CD4-positive, alpha-beta memory T cell (primary cell): ENCODE data around the gene DENND2A. TPM values are rescaled to one million over a fixed set of nuclear protein-coding genes. Genes with fewer than 3 reads are reported as not detected.
"Not testable (repeated sequence)": the region's sequence is repeated elsewhere in the genome, so short reads cannot be mapped to it uniquely, and the experiment has no call there.

ENCODE experiments used
- CTCF ChIA-PET: fragments of 350-600 bp; sonication (Branson Sonifier 250); formaldehyde crosslinking; loops from one replicate; lab custom pipeline; 2021; ENCODE audit warnings: inconsistent platforms; ENCODE audit not compliant: partially characterized antibody; lab: Charles Lee
- POLR2A ChIA-PET: fragments of 350-600 bp; sonication (Branson Sonifier 250); formaldehyde crosslinking; loops from one replicate; lab custom pipeline; 2021; ENCODE audit not compliant: partially characterized antibody; lab: Charles Lee
- DNase-seq, 5 donors: peaks; one replicate each; pipeline versions ENCODE4 v3.0.0 to v3.0.0-alpha.2; 2020 to 2022; ENCODE audit warnings: mixed read lengths in 1 of 5
- H3K27ac ChIP-seq: one replicate; pipeline ENCODE4 v1.7.0; 2013; ENCODE audit warnings: low read depth, low read length
- H3K27me3 ChIP-seq: 2 replicates; pipeline ENCODE4 v1.7.0; 2013; ENCODE audit warnings: mild to moderate bottlenecking, low read length, moderate library complexity; ENCODE audit not compliant: insufficient read depth
- H3K36me3 ChIP-seq: 2 replicates; pipeline ENCODE4 v1.7.0; 2013; ENCODE audit warnings: mild to moderate bottlenecking, low read length, moderate library complexity; ENCODE audit not compliant: insufficient read depth
- H3K4me1 ChIP-seq: 2 replicates; pipeline ENCODE4 v1.7.0; 2013; ENCODE audit warnings: mild to moderate bottlenecking, low read length, moderate library complexity; ENCODE audit not compliant: insufficient read depth
- H3K4me3 ChIP-seq, 2 donors: one replicate each; pipeline ENCODE4 v1.7.0; 2013; ENCODE audit warnings: low read length in 2 of 2, mild to moderate bottlenecking in 1 of 2
- H3K9me3 ChIP-seq, 2 donors: one replicate each; pipeline ENCODE4 v1.7.0; 2013; ENCODE audit warnings: low read length in 2 of 2, control low read depth in 1 of 2; ENCODE audit not compliant: control insufficient read depth in 1 of 2
- H3K27ac Mint-ChIP-seq, 7 donors: one replicate each; pipeline ENCODE4 v1.8.0; 2020 to 2021; ENCODE audit warnings: mixed read lengths in 7 of 7, mild to moderate bottlenecking in 6 of 7, inconsistent platforms in 3 of 7, moderate library complexity in 3 of 7
- H3K27me3 Mint-ChIP-seq, 2 donors: one replicate each; pipeline ENCODE4 v1.8.0; 2020 to 2021; ENCODE audit warnings: mixed read lengths in 2 of 2
- H3K36me3 Mint-ChIP-seq, 2 donors: one replicate each; pipeline ENCODE4 v1.8.0; 2020 to 2021; ENCODE audit warnings: mixed read lengths in 2 of 2, inconsistent platforms in 1 of 2, mild to moderate bottlenecking in 1 of 2
- H3K4me1 Mint-ChIP-seq, 4 donors: one replicate each; pipeline ENCODE4 v1.8.0; 2020 to 2021; ENCODE audit warnings: mixed read lengths in 4 of 4, mild to moderate bottlenecking in 1 of 4
- H3K4me3 Mint-ChIP-seq, 8 donors: one replicate each; pipeline ENCODE4 v1.8.0; 2020 to 2021; ENCODE audit warnings: mixed read lengths in 8 of 8, mild to moderate bottlenecking in 7 of 8, moderate library complexity in 6 of 8, inconsistent platforms in 3 of 8
- H3K9me3 Mint-ChIP-seq, 8 donors: one replicate each; pipeline ENCODE4 v1.8.0; 2020 to 2021; ENCODE audit warnings: mixed read lengths in 8 of 8, mild to moderate bottlenecking in 5 of 8, inconsistent platforms in 3 of 8, moderate library complexity in 1 of 8
- intact Hi-C: fragments of 100-400 bp; cut with micrococcal nuclease; formaldehyde crosslinking; loops from one replicate; pipeline ENCODE4 v1.15.1; 2023
- polyA plus RNA-seq, 2 donors: library from polyadenylated mRNA; unstranded; fragments of 300-500 nt; fragmentation: Illumina TruSeq; gene quantifications; one replicate each; pipeline ENCODE4 v1.2.3, GENCODE V29; 2021
- total RNA-seq, 2 experiments: library from RNA; stranded (reverse); gene quantifications; one replicate each; pipeline ENCODE4 v1.2.3, GENCODE V29; 2021

Gene DENND2A
- total and polyA plus RNA-seq, 4 experiments from 2014 or later, result not detected

- Histone ChIP-seq H3K4me1 (no peaks in the 10 kb centered on the region), H3K27me3 (no peaks in the 10 kb centered on the region), H3K27ac (no peak overlapping the region), H3K9me3 (no peaks in the 10 kb centered on the region), H3K4me3 (no peak overlapping the region), H3K36me3 (no peaks in the 10 kb centered on the region)
- Mint-ChIP-seq H3K27me3 (peaks cover 1 to 4% of the 10 kb centered on the region in 2 donors), H3K4me1 (peaks cover 0 to 2% (median 0%) of the 10 kb centered on the region in 4 donors), H3K4me3 (no peak overlapping the region), H3K9me3 (no peaks in the 10 kb centered on the region), H3K36me3 (no peaks in the 10 kb centered on the region), H3K27ac (no peak overlapping the region)
- intact Hi-C loops, result no loop called here
- CTCF ChIA-PET, result no interaction called here
- POLR2A ChIA-PET, result no interaction called here
- no peak for DNase-seq
Observed at GRCh38 chr7:140625908-140626868, 14.4 kb downstream of the DENND2A start.

DNA sequence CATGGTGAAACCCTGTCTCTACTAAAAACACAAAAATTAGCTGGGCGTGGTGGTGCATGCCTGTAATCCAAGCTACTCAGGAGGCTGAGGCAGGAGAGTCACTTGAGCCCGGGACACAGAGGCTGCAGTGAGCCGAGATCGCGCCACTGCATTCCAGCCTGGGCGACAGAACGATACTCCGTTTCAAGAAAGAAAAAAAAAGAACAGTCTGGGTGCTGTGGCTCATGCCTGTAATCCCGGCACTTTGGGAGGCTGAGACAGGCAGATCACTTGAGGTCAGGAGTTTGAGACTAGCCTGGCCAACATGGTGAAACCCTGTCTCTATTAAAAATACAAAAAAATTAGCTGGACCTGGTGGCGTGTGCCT, 15.4 kb downstream of the DENND2A start:
- H3K27ac Mint-ChIP-seq, DNase-seq, H3K27me3 ChIP-seq, H3K27me3 Mint-ChIP-seq, POLR2A ChIA-PET, H3K36me3 ChIP-seq, intact Hi-C loops, H3K27ac ChIP-seq, H3K4me3 Mint-ChIP-seq, CTCF ChIA-PET, H3K9me3 Mint-ChIP-seq, H3K36me3 Mint-ChIP-seq, H3K4me3 ChIP-seq, H3K9me3 ChIP-seq, H3K4me1 ChIP-seq, H3K4me1 Mint-ChIP-seq: not testable (repeated sequence)

DNA sequence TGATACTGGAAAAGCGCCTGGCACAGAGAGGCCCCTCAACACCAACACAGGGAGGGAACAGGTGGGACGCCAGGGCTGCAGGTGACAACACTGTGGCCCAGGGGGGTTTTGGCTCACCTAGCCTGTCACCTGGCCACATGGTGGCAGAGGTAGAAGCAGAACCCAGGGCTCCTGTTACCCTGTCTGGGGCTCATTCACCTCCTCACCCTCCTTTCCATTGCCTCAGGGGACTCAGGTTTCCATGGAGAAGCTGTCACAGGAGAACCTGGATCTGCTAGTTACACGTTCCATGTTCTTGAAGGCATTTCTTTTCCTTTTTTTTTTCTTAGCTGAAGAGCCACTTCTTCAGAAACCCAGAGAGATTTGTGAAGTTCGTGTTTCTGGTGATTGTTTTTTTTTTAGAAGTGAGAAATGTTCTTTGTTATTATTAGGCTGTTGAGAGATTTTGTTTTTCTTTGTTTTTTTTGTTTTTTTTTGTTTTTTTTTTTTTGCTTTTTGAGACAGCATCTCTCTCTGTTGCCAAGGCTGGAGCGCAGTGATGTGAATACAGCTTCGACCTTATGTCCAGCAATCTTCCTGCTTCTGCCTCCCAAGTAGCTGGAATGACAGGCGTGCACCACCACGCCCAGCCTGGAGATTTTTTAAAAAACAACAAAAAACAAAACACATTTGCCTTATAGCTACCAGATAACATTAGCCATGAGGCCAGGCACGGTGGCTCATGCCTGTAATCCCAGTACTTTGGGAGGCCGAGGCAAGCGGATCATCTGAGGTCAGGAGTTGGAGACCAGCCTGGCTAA, 16.0 kb downstream of the DENND2A start:
- Histone ChIP-seq H3K36me3 (no peaks in the 10 kb centered on the region), H3K27ac (no peak overlapping the region), H3K4me1 (no peaks in the 10 kb centered on the region), H3K27me3 (no peaks in the 10 kb centered on the region), H3K9me3 (no peaks in the 10 kb centered on the region), H3K4me3 (no peak overlapping the region)
- Mint-ChIP-seq H3K27ac (no peak overlapping the region), H3K4me1 (no peaks in the 10 kb centered on the region), H3K4me3 (no peak overlapping the region), H3K27me3 (peaks cover 0 to 1% of the 10 kb centered on the region in 2 donors), H3K36me3 (no peaks in the 10 kb centered on the region), H3K9me3 (no peaks in the 10 kb centered on the region)
- CTCF ChIA-PET, result no interaction called here
- DNase-seq, result no peak
- POLR2A ChIA-PET, result no interaction called here
- intact Hi-C loops, result no loop called here

GRCh38 chr7:140623980-140624379, 16.6 kb downstream of the DENND2A start:
- Histone ChIP-seq H3K27ac (no peak overlapping the region), H3K36me3 (no peaks in the 10 kb centered on the region), H3K4me1 (no peaks in the 10 kb centered on the region), H3K9me3 (no peaks in the 10 kb centered on the region), H3K4me3 (no peak overlapping the region), H3K27me3 (no peaks in the 10 kb centered on the region)
- Mint-ChIP-seq H3K9me3 (no peaks in the 10 kb centered on the region), H3K27ac (no peak overlapping the region), H3K4me3 (no peak overlapping the region), H3K36me3 (no peaks in the 10 kb centered on the region), H3K4me1 (no peaks in the 10 kb centered on the region), H3K27me3 (no peaks in the 10 kb centered on the region)
- POLR2A ChIA-PET, result no interaction called here
- no peak for DNase-seq
- CTCF ChIA-PET, result no interaction called here
- intact Hi-C loops, result no loop called here

DNA sequence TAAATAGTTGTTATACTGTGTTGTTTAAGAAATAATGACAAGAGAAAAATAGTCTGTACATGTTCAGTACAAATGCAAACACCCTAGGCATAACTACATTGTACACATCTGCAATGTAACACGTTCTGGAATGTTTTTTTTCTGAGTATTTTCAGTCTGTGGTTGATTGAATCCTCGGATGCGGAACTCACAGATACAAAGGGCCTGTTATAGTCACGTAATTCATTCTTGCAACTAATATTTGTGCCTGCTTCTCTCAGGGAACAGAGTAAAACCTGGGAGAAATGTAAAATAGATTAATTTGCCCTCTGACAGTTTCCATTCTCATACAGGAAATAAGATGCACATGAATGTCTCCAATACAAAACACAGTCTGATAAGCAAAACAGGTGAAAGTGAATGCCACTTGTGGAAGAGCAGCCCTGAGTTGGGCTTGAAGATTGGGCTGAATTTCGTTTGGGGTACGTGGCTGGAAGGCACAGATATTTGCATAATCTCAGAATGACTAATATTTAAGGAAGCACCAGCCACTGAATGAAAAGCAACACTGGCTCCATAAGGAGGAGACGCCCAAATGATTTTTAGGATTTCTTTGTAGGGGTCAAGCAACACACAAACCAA, 19.1 kb downstream of the DENND2A start:
- Histone ChIP-seq H3K9me3 (no peaks in the 10 kb centered on the region), H3K36me3 (no peaks in the 10 kb centered on the region), H3K27me3 (no peaks in the 10 kb centered on the region), H3K4me3 (no peak overlapping the region), H3K27ac (no peak overlapping the region), H3K4me1 (no peaks in the 10 kb centered on the region)
- no peak overlapping the region for H3K4me3 Mint-ChIP-seq
- DNase-seq, result no peak
- no peak overlapping the region for H3K27ac Mint-ChIP-seq
- no peaks in the 10 kb centered on the region for H3K4me1 Mint-ChIP-seq
- H3K36me3 Mint-ChIP-seq, result no peaks in the 10 kb centered on the region
- ChIA-PET CTCF (no interaction called here), POLR2A (no interaction called here)
- no peaks in the 10 kb centered on the region for H3K9me3 Mint-ChIP-seq
- intact Hi-C loops, result no loop called here
- no peaks in the 10 kb centered on the region for H3K27me3 Mint-ChIP-seq

DNA sequence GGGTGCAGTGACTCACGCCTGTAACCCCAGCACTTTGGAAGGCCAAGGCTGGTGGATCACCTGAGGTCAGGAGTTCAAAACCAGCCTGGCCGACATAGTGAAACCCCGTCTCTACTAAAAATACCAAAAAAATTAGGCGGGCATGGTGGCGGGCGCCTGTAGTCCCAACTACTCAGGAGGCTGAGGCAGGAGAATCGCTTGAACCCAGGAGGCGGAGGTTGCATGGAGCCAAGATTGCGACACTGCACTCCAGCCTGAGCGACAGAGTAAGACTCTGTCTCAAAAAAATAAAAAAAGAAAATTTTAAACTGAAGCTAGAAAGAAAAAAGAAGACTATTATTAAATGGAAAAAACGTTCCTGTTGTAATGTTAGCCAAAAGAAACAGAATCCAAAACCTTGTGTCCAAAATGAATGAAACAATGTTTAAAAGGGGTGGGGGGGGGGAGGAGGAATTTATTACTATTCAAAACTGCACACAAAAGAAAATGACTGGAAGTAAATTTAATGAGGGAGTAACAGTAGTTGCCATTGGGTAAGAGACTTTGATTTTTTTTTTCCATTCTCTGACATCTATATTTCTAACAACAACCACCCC, 20.6 kb downstream of the DENND2A start:
- H3K27ac Mint-ChIP-seq, CTCF ChIA-PET: not testable (repeated sequence)

GRCh38 chr7:140619176-140619575, 21.4 kb downstream of the DENND2A start:
- Mint-ChIP-seq H3K27me3 (no peaks in the 10 kb centered on the region), H3K27ac (no peak overlapping the region), H3K4me1 (no peaks in the 10 kb centered on the region), H3K4me3 (no peak overlapping the region), H3K36me3 (no peaks in the 10 kb centered on the region), H3K9me3 (no peaks in the 10 kb centered on the region)
- ChIA-PET POLR2A (interaction anchor here (0.7 kb wide), 1 partner anchor 13 kb away, joined by 3 read pairs; no protein-coding TSS in a partner anchor), CTCF (interaction anchor here (1.6 kb wide), 1 partner anchor 10 kb away, joined by 4 read pairs; no protein-coding TSS in a partner anchor)
- intact Hi-C loops, result no loop called here
- no peak for DNase-seq
- Histone ChIP-seq H3K4me3 (no peak overlapping the region), H3K27ac (no peak overlapping the region), H3K4me1 (no peaks in the 10 kb centered on the region), H3K36me3 (no peaks in the 10 kb centered on the region), H3K9me3 (no peaks in the 10 kb centered on the region), H3K27me3 (no peaks in the 10 kb centered on the region)

More for the DNA sequence above, 20.6 kb downstream of the DENND2A start:
- POLR2A ChIA-PET, H3K4me3 ChIP-seq, intact Hi-C loops, H3K9me3 ChIP-seq, H3K4me3 Mint-ChIP-seq, H3K9me3 Mint-ChIP-seq, H3K36me3 Mint-ChIP-seq, DNase-seq, H3K4me1 Mint-ChIP-seq, H3K27me3 Mint-ChIP-seq, H3K27ac ChIP-seq, H3K4me1 ChIP-seq, H3K27me3 ChIP-seq, H3K36me3 ChIP-seq: not testable (repeated sequence)
